Endothelial cell of umbilical vein (primary cell): Measurements from ENCODE around the gene TFIP11. TPM values are rescaled to one million over a fixed set of nuclear protein-coding genes. Genes with fewer than 3 reads are reported as not detected.

Experiments
- BruUV-seq: library from RNA; stranded (reverse); fragments of 400-500 nt; replicated peaks from 2 replicates; lab custom pipeline; 2021; lab: Mats Ljungman, UMichigan
- CTCF ChIA-PET: fragments of 300-600, 350-600 bp; sonication (Branson Sonifier 250); formaldehyde crosslinking; loops from one replicate; lab custom pipeline; 2021; ENCODE audit warnings: antibody characterized with exemption, inconsistent platforms; lab: Charles Lee
- POLR2A ChIA-PET: fragments of 300-600, 350-600 bp; sonication (Branson Sonifier 250); formaldehyde crosslinking; loops from one replicate; lab custom pipeline; 2021; ENCODE audit warnings: antibody characterized with exemption, inconsistent platforms; lab: Charles Lee
- DNase-seq: peaks from one replicate; pipeline ENCODE4 v3.0.0-alpha.2; 2011; ENCODE audit warnings: low read depth, low spot score
- FAIRE-seq: peaks from 2 replicates; lab custom pipeline; 2011; peaks lifted over from hg19 to GRCh38; lab: Jason Lieb, UNC
- H2AFZ ChIP-seq: 2 replicates; pipeline ENCODE4 v1.6.0; 2012; ENCODE audit warnings: low read depth, low read length, control low read depth, inconsistent platforms
- H3K27ac ChIP-seq: 2 replicates; pipeline ENCODE4 v1.5.1; 2011; ENCODE audit warnings: low read depth, mild to moderate bottlenecking, control low read depth, low read length, moderate library complexity; ENCODE audit not compliant: insufficient read depth
- H3K27me3 ChIP-seq, 2 experiments: 2 replicates each; pipeline versions ENCODE4 v1.6.0 to v1.6.1; 2011; ENCODE audit warnings: low read length in 2 of 2, mixed read lengths in 1 of 2; ENCODE audit not compliant: control insufficient read depth in 2 of 2, insufficient read depth in 2 of 2
- H3K36me3 ChIP-seq, 2 experiments: 2 replicates in 1 of 2; 3 replicates in 1 of 2; pipeline ENCODE4 v1.5.1; 2011; ENCODE audit warnings: low read length in 2 of 2, mild to moderate bottlenecking in 1 of 2, moderate library complexity in 1 of 2; ENCODE audit not compliant: control insufficient read depth in 2 of 2, insufficient read depth in 2 of 2; ENCODE audit errors: extremely low read depth in 1 of 2
- H3K4me1 ChIP-seq: 3 replicates; pipeline ENCODE4 v1.5.1; 2011; ENCODE audit warnings: mild to moderate bottlenecking, low read length; ENCODE audit not compliant: control insufficient read depth, insufficient read depth; ENCODE audit errors: extremely low read depth
- H3K4me2 ChIP-seq: 2 replicates; pipeline ENCODE4 v1.6.1; 2011; ENCODE audit warnings: low read length, control low read depth, mixed read lengths; ENCODE audit not compliant: insufficient read depth
- H3K4me3 ChIP-seq, 3 experiments: fragments of 200-600 bp in 1 of 3; sonication (generic), shearing (Covaris generic) in 1 of 3; replicated peaks in 1 of 3; 2 replicates each; pipeline ENCODE4 v1.5.1; 2011 to 2016; ENCODE audit warnings: control low read depth in 3 of 3, low read length in 3 of 3, mild to moderate bottlenecking in 2 of 3, inconsistent platforms in 1 of 3, low read depth in 1 of 3, moderate library complexity in 1 of 3; ENCODE audit not compliant: insufficient read depth in 1 of 3
- H3K79me2 ChIP-seq: 2 replicates; pipeline ENCODE4 v1.6.0; 2012; ENCODE audit warnings: low read length, inconsistent platforms; ENCODE audit not compliant: control insufficient read depth, insufficient read depth
- H3K9ac ChIP-seq: replicated peaks from 2 replicates; pipeline ENCODE3; 2011; ENCODE audit warnings: low read length, control low read depth; ENCODE audit not compliant: insufficient read depth; ENCODE audit errors: extremely low read depth
- H3K9me1 ChIP-seq: replicated peaks from 3 replicates; pipeline ENCODE4 v1.6.0; 2011; ENCODE audit warnings: mild to moderate bottlenecking, low read length; ENCODE audit not compliant: control insufficient read depth, insufficient read depth; ENCODE audit errors: extremely low read depth
- H3K9me3 ChIP-seq: replicated peaks from 2 replicates; pipeline ENCODE4 v1.5.1; 2012; ENCODE audit warnings: low read length, inconsistent platforms; ENCODE audit not compliant: control insufficient read depth, insufficient read depth
- H4K20me1 ChIP-seq: replicated peaks from 2 replicates; pipeline ENCODE3; 2011; ENCODE audit warnings: mild to moderate bottlenecking, low read length; ENCODE audit not compliant: control insufficient read depth, insufficient read depth; ENCODE audit errors: extremely low read depth
- EZH2 ChIP-seq: IDR thresholded peaks from 2 replicates; pipeline ENCODE4 v1.6.1; 2012; ENCODE audit warnings: borderline replicate concordance, low read depth, mild to moderate bottlenecking, moderate library complexity, low read length, inconsistent platforms; ENCODE audit not compliant: severe bottlenecking
- FOS ChIP-seq: IDR thresholded peaks from 2 replicates; pipeline ENCODE4 v1.6.1; 2011; ENCODE audit warnings: mild to moderate bottlenecking, low read length, moderate library complexity, borderline replicate concordance; ENCODE audit not compliant: insufficient read depth
- JUN ChIP-seq: IDR thresholded peaks from 2 replicates; pipeline ENCODE4 v1.6.1; 2011; ENCODE audit warnings: borderline replicate concordance, low read depth; ENCODE audit not compliant: insufficient read length, insufficient read depth
- MYC ChIP-seq: IDR thresholded peaks from one replicate; pipeline ENCODE4 v1.6.1; 2011; ENCODE audit warnings: mild to moderate bottlenecking, low read depth, low read length
- POLR2A ChIP-seq: IDR thresholded peaks from 2 replicates; pipeline ENCODE4 v1.6.1; 2012; ENCODE audit warnings: low read depth, mild to moderate bottlenecking, control low read depth, low read length
- POLR2AphosphoS5 ChIP-seq: IDR thresholded peaks from 2 replicates; pipeline ENCODE4 v1.6.1; 2012; ENCODE audit warnings: low read depth, mild to moderate bottlenecking, control low read depth, low read length, moderate library complexity; ENCODE audit not compliant: insufficient read depth
- dilution Hi-C: fragments of 300-500 bp; cut with MboI; formaldehyde crosslinking; loops from one replicate; pipeline ENCODE4 v1.15.0; 2019; ENCODE audit warnings: low sequenced_read_pairs; ENCODE audit not compliant: extremely low pct_ligation_motif_present
- intact Hi-C: fragments of 100-400 bp; cut with micrococcal nuclease; formaldehyde crosslinking; loops from one replicate; pipeline ENCODE4 v1.10.0; 2022
- polyA plus RNA-seq, 4 experiments: library from polyadenylated mRNA; depleted of rRNA in 3 of 4; stranded (reverse) in 3 of 4; unstranded in 1 of 4; fragments of >200 nt; gene quantifications; 2 replicates each; pipeline versions ENCODE4 v1.2.1 to v1.2.3, GENCODE V29; 2011 to 2012; ENCODE audit warnings: missing spikeins in 1 of 4
- total RNA-seq: library from RNA; stranded (reverse); gene quantifications from 2 replicates; pipeline ENCODE4 v1.2.3, GENCODE V29; 2021
- TF ChIP-seq, protein P1 (sequence below), 2 donors: IDR thresholded peaks; 1 replicate in 1 of 2; 2 replicates in 1 of 2; pipeline ENCODE4 v1.5.1; 2011; ENCODE audit warnings: low read length in 2 of 2, mild to moderate bottlenecking in 2 of 2, moderate library complexity in 2 of 2, control low read depth in 1 of 2, inconsistent platforms in 1 of 2, low read depth in 1 of 2; ENCODE audit not compliant: insufficient read depth in 1 of 2; ENCODE audit errors: extremely low read depth in 1 of 2
- TF ChIP-seq, protein P2 (sequence below): IDR thresholded peaks from 2 replicates; pipeline ENCODE4 v1.6.1; 2011; ENCODE audit not compliant: insufficient read depth, insufficient read length

The TFIP11 gene
- total and polyA plus RNA-seq, 2 donors (not counting 3 experiments of a cell fraction or from before 2014, with no cell fraction given) = 35.7 to 54.9 TPM

DNA sequence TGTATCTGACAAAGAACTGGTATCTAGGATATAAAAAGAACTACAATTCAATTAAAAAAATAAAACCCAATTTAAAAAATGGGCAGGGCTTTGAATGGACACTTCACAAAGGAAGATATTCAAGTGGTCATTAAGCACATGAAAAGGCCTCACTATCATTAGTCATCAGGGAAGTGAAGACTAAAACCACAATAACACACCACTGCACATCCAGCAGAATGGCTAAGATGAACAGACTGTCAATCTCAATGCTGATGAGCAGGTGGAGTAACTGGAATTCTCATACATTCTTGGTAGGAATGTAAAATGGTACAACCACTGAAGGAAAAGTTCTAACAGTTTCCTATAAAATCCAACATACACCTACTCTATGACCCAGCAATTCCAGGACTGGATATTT is 37.6 kb downstream of the TFIP11 start:
- Histone ChIP-seq H3K9me3 (no peaks in the 10 kb centered on the region), H3K9me1 (no peaks in the 10 kb centered on the region), H4K20me1 (no peaks in the 10 kb centered on the region), H3K27me3 (no peaks in the 10 kb centered on the region), H3K4me1 (peaks cover 30% of the 10 kb centered on the region), H3K79me2 (peaks cover 5% of the 10 kb centered on the region), H2AFZ (no peak overlapping the region), H3K9ac (no peak overlapping the region), H3K4me3 (no peak overlapping the region), H3K36me3 (peaks cover 10 to 27% of the 10 kb centered on the region in 2 experiments), H3K27ac (no peak overlapping the region), H3K4me2 (no peak overlapping the region)
- dilution Hi-C loops = no loop called here
- no TSS peak for BruUV-seq
- FAIRE-seq = peak; percentile 74
- ChIA-PET POLR2A (no interaction called here), CTCF (interaction anchor here (1.5 kb wide), 1 partner anchor 37 kb away, joined by 3 read pairs; no protein-coding TSS in a partner anchor)
- intact Hi-C loops = no loop called here
- peak; percentile 8 for DNase-seq
- TF ChIP-seq FOS = peak; percentile 46
- TF ChIP-seq, protein P1, sequence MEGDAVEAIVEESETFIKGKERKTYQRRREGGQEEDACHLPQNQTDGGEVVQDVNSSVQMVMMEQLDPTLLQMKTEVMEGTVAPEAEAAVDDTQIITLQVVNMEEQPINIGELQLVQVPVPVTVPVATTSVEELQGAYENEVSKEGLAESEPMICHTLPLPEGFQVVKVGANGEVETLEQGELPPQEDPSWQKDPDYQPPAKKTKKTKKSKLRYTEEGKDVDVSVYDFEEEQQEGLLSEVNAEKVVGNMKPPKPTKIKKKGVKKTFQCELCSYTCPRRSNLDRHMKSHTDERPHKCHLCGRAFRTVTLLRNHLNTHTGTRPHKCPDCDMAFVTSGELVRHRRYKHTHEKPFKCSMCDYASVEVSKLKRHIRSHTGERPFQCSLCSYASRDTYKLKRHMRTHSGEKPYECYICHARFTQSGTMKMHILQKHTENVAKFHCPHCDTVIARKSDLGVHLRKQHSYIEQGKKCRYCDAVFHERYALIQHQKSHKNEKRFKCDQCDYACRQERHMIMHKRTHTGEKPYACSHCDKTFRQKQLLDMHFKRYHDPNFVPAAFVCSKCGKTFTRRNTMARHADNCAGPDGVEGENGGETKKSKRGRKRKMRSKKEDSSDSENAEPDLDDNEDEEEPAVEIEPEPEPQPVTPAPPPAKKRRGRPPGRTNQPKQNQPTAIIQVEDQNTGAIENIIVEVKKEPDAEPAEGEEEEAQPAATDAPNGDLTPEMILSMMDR (IDR thresholded peaks at IDR 0.05; ENCODE audit: extremely low read depth in 1 of 2, insufficient read depth in 1 of 2, low read depth in 1 of 2, low read length in 2 of 2) = no peak
- no peak for TF ChIP-seq POLR2A
- TF ChIP-seq EZH2 = no peak

DNA sequence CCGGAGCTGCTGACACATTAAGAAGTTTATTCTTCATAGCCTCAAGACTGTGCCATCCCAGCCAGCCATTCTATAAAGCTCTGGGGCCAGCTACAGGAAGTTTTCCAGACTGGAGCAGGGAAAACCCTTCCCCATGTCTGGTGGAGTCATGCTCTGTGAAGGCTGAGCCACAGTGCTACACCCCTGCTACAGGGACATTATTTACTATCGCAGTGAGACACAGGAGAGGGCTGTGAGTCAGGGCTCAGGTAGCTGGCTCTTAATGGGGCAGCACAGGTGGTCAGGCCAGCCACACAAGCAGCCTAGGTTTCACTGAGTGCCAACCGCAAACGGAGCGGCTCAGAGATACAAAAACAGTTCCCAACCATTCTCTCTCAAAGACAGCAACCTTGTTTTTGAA is 40.8 kb downstream of the TFIP11 start:
- Histone ChIP-seq H3K9ac (peak overlapping the region; percentile 28), H3K79me2 (no peaks in the 10 kb centered on the region), H3K27me3 (no peaks in the 10 kb centered on the region), H3K9me1 (no peaks in the 10 kb centered on the region), H3K4me1 (peaks cover 28% of the 10 kb centered on the region), H3K4me3 (no peak overlapping the region), H3K4me2 (peak overlapping the region; percentile 4), H3K27ac (peak overlapping the region; percentile 87), H4K20me1 (no peaks in the 10 kb centered on the region), H3K9me3 (no peaks in the 10 kb centered on the region), H2AFZ (no peak overlapping the region), H3K36me3 (peaks cover 10 to 23% of the 10 kb centered on the region in 2 experiments)
- BruUV-seq = no TSS peak
- dilution Hi-C loops = no loop called here
- peak; percentile 92 for DNase-seq
- intact Hi-C loops = loop anchor here (1.0 kb wide), 1 partner anchor 29 kb away; no protein-coding TSS in a partner anchor
- peak; percentile 36 for TF ChIP-seq POLR2AphosphoS5
- TF ChIP-seq, protein P2, sequence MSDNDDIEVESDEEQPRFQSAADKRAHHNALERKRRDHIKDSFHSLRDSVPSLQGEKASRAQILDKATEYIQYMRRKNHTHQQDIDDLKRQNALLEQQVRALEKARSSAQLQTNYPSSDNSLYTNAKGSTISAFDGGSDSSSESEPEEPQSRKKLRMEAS = no peak
- TF ChIP-seq POLR2A = no peak
- peak; percentile 96 for TF ChIP-seq FOS
- TF ChIP-seq JUN = peak; percentile 18
- no peak for TF ChIP-seq MYC
- TF ChIP-seq, protein P1 (IDR thresholded peaks at IDR 0.05; ENCODE audit: extremely low read depth in 1 of 2, insufficient read depth in 1 of 2, low read depth in 1 of 2, low read length in 2 of 2) = no peak
- ChIA-PET CTCF (interaction anchor here (1.2 to 1.9 kb wide), 6 partner anchors 10 to 194 kb away, joined by 3 to 10 read pairs (median 6); partner anchors contain the start of genes HPS4 and SRRD), POLR2A (interaction anchor here (0.5 kb wide), 1 partner anchor 29 kb away, joined by 3 read pairs; no protein-coding TSS in a partner anchor)
- FAIRE-seq = peak; percentile 69
